Hepatocyte (in vitro differentiated cells): ENCODE data around the gene KCNQ1.

Experiments used
- EZH2 ChIP-seq: fragments of 200-600 bp; sonication (generic); IDR thresholded peaks from 2 replicates; pipeline ENCODE4 v1.6.1; 2016; ENCODE audit warnings: antibody characterized with exemption, mild to moderate bottlenecking, borderline replicate concordance
- EZH2phosphoT487 ChIP-seq: fragments of 200-600 bp; sonication (generic); IDR thresholded peaks from one replicate; pipeline ENCODE4 v1.6.1; 2018; ENCODE audit warnings: antibody characterized with exemption, mild to moderate bottlenecking, low read depth, moderate library complexity; ENCODE audit not compliant: unreplicated experiment, severe bottlenecking
- TF ChIP-seq, protein P1 (sequence below): fragments of 200-600 bp; sonication (generic); IDR thresholded peaks from 2 replicates; pipeline ENCODE4 v1.5.1; 2016; ENCODE audit warnings: antibody characterized with exemption, mild to moderate bottlenecking; ENCODE audit not compliant: poor library complexity

DNA sequence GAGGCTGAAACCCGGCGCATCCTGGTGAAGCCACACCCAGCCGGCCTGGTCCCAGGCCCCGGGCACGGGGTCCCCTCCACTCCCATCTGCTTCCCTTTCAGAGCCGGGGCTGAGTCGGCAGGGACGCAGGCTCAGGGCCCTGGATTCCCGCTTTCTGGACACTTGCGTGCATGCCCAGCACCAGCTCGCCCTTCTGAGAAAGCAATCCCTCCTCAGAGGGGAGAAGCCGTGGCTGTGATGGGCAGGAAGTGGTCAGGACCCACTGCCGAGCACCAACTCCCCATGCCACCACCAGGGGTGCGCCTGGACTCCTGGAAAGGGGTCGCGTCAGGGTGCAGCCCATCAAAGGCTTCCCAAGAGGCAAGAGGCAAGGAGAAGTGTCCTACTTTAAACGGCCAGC is 425.7 kb downstream of the KCNQ1 start:
- TF ChIP-seq, protein P1, sequence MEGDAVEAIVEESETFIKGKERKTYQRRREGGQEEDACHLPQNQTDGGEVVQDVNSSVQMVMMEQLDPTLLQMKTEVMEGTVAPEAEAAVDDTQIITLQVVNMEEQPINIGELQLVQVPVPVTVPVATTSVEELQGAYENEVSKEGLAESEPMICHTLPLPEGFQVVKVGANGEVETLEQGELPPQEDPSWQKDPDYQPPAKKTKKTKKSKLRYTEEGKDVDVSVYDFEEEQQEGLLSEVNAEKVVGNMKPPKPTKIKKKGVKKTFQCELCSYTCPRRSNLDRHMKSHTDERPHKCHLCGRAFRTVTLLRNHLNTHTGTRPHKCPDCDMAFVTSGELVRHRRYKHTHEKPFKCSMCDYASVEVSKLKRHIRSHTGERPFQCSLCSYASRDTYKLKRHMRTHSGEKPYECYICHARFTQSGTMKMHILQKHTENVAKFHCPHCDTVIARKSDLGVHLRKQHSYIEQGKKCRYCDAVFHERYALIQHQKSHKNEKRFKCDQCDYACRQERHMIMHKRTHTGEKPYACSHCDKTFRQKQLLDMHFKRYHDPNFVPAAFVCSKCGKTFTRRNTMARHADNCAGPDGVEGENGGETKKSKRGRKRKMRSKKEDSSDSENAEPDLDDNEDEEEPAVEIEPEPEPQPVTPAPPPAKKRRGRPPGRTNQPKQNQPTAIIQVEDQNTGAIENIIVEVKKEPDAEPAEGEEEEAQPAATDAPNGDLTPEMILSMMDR: no peak
- TF ChIP-seq EZH2: no peak
- TF ChIP-seq EZH2phosphoT487: no peak
